ENCODE data around the gene GNAI1. TPM values are rescaled to one million over a fixed set of nuclear protein-coding genes. Genes with fewer than 3 reads are reported as not detected.

GNAI1 gene
- total RNA-seq, 1 donor from 2014 or later, result 35.5 TPM

DNA sequence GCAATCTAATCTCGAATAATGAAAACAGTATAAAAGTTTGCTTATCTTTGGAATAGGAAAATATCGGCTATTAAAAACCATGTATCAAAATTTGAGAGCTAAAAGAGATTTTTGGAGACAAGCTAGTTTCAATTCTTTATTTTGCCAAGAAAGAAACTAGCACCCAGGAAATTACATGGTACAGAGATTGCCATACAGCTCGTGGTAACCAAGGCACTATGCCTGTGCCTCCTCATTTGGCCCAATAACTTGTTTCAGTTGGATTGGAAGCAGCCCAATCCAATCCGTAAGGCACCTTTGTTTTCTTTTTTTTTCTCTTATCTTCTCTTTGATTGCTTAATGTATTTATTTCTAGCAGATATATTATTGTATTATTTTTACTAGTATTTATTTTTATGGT, 55.0 kb downstream of the GNAI1 start:
- Mint-ChIP-seq H3K36me3 (ENCODE audit: low read depth, unreplicated experiment) (no peaks in the 10 kb centered on the region), H3K9me3 (ENCODE audit: unreplicated experiment) (peaks cover 2% of the 10 kb centered on the region), H3K4me1 (ENCODE audit: low read depth, unreplicated experiment) (peaks cover 3% of the 10 kb centered on the region), H3K27ac (ENCODE audit: unreplicated experiment) (no peak overlapping the region), H3K27me3 (ENCODE audit: low read depth, unreplicated experiment) (no peaks in the 10 kb centered on the region), H3K4me3 (ENCODE audit: unreplicated experiment) (no peak overlapping the region)
- no peak overlapping the region for H3K4me2 ChIP-seq (ENCODE audit: low read length)
- DNase-seq (ENCODE audit: low read depth) (no peak), FAIRE-seq (no peak)
- no peaks in the 10 kb centered on the region for H3K27me3 ChIP-seq (ENCODE audit: insufficient read depth, low read length)
- TF ChIP-seq, protein P1, sequence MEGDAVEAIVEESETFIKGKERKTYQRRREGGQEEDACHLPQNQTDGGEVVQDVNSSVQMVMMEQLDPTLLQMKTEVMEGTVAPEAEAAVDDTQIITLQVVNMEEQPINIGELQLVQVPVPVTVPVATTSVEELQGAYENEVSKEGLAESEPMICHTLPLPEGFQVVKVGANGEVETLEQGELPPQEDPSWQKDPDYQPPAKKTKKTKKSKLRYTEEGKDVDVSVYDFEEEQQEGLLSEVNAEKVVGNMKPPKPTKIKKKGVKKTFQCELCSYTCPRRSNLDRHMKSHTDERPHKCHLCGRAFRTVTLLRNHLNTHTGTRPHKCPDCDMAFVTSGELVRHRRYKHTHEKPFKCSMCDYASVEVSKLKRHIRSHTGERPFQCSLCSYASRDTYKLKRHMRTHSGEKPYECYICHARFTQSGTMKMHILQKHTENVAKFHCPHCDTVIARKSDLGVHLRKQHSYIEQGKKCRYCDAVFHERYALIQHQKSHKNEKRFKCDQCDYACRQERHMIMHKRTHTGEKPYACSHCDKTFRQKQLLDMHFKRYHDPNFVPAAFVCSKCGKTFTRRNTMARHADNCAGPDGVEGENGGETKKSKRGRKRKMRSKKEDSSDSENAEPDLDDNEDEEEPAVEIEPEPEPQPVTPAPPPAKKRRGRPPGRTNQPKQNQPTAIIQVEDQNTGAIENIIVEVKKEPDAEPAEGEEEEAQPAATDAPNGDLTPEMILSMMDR (IDR thresholded peaks at IDR 0.05; ENCODE audit: insufficient read depth, low read depth, low read length), result no peak
- no peak for TF ChIP-seq EZH2 (IDR thresholded peaks at IDR 0.05; ENCODE audit: insufficient read depth, low read length)
- peaks cover 26% of the 10 kb centered on the region for H3K79me2 ChIP-seq (ENCODE audit: insufficient read depth, low read length)
- H3K36me3 ChIP-seq (ENCODE audit: insufficient read depth, low read length), result no peaks in the 10 kb centered on the region
- no peak overlapping the region for H3K9ac ChIP-seq (ENCODE audit: low read length)
- no peaks in the 10 kb centered on the region for H3K9me3 ChIP-seq (ENCODE audit: insufficient read depth, low read depth, low read length)
- no peaks in the 10 kb centered on the region for H3K4me1 ChIP-seq (ENCODE audit: insufficient read depth, low read length)
- H4K20me1 ChIP-seq (ENCODE audit: insufficient read depth, low read length), result peaks cover 23% of the 10 kb centered on the region
- no peak overlapping the region for H3K4me3 ChIP-seq (ENCODE audit: insufficient read depth, low read depth, low read length)
- no peak overlapping the region for H3K27ac ChIP-seq (ENCODE audit: low read depth, low read length)
- H2AFZ ChIP-seq (ENCODE audit: low read depth, low read length), result no peak overlapping the region

DNA sequence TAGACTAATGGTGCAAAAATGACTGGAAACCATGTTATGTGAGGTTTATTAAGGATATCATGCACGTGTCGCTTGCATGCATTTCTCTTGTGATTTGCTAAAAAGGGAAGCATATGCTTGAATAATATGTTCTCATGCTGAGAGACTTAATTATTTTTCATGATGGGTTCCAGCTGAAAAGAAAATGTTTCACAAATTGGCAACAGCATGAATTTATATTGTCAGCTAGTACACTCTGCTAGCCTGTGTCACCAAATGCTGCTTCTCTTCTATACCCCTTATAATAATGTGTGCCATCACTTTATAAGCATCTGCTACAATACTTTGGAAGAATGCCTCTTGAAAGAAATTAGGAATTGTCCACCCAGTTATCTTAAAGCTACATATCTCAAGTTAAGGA, 63.0 kb downstream of the GNAI1 start:
- TF ChIP-seq, protein P1 (IDR thresholded peaks at IDR 0.05; ENCODE audit: insufficient read depth, low read depth, low read length), result no peak
- TF ChIP-seq EZH2 (IDR thresholded peaks at IDR 0.05; ENCODE audit: insufficient read depth, low read length), result no peak
- H3K4me2 ChIP-seq (ENCODE audit: low read length), result no peak overlapping the region
- Mint-ChIP-seq H3K9me3 (ENCODE audit: unreplicated experiment) (no peaks in the 10 kb centered on the region), H3K36me3 (ENCODE audit: low read depth, unreplicated experiment) (peaks cover 10% of the 10 kb centered on the region), H3K27me3 (ENCODE audit: low read depth, unreplicated experiment) (no peaks in the 10 kb centered on the region), H3K27ac (ENCODE audit: unreplicated experiment) (no peak overlapping the region), H3K4me3 (ENCODE audit: unreplicated experiment) (no peak overlapping the region), H3K4me1 (ENCODE audit: low read depth, unreplicated experiment) (peaks cover 6% of the 10 kb centered on the region)
- H2AFZ ChIP-seq (ENCODE audit: low read depth, low read length), result no peak overlapping the region
- no peaks in the 10 kb centered on the region for H3K4me1 ChIP-seq (ENCODE audit: insufficient read depth, low read length)
- no peak overlapping the region for H3K27ac ChIP-seq (ENCODE audit: low read depth, low read length)
- no peak overlapping the region for H3K9ac ChIP-seq (ENCODE audit: low read length)
- no peaks in the 10 kb centered on the region for H3K27me3 ChIP-seq (ENCODE audit: insufficient read depth, low read length)
- DNase-seq (ENCODE audit: low read depth) (no peak), FAIRE-seq (peak; percentile 5)
- no peaks in the 10 kb centered on the region for H3K79me2 ChIP-seq (ENCODE audit: insufficient read depth, low read length)
- no peaks in the 10 kb centered on the region for H4K20me1 ChIP-seq (ENCODE audit: insufficient read depth, low read length)
- H3K36me3 ChIP-seq (ENCODE audit: insufficient read depth, low read length), result peaks cover 4% of the 10 kb centered on the region
- H3K4me3 ChIP-seq (ENCODE audit: insufficient read depth, low read depth, low read length), result no peak overlapping the region
- H3K9me3 ChIP-seq (ENCODE audit: insufficient read depth, low read depth, low read length), result no peaks in the 10 kb centered on the region

- H3K27ac Mint-ChIP-seq (ENCODE audit: unreplicated experiment), result no peak overlapping the region
- no peak overlapping the region for H3K4me2 ChIP-seq (ENCODE audit: low read length)
- H4K20me1 ChIP-seq (ENCODE audit: insufficient read depth, low read length), result no peaks in the 10 kb centered on the region
- H3K9me3 Mint-ChIP-seq (ENCODE audit: unreplicated experiment), result no peaks in the 10 kb centered on the region
- FAIRE-seq, result no peak
- H3K4me1 ChIP-seq (ENCODE audit: insufficient read depth, low read length), result no peaks in the 10 kb centered on the region
- H3K9me3 ChIP-seq (ENCODE audit: insufficient read depth, low read depth, low read length), result no peaks in the 10 kb centered on the region
- peaks cover 4% of the 10 kb centered on the region for H3K36me3 ChIP-seq (ENCODE audit: insufficient read depth, low read length)
- TF ChIP-seq, protein P1 (IDR thresholded peaks at IDR 0.05; ENCODE audit: insufficient read depth, low read depth, low read length), result no peak
- no peak for TF ChIP-seq EZH2 (IDR thresholded peaks at IDR 0.05; ENCODE audit: insufficient read depth, low read length)
- no peak overlapping the region for H3K9ac ChIP-seq (ENCODE audit: low read length)
- no peak overlapping the region for H3K4me3 ChIP-seq (ENCODE audit: insufficient read depth, low read depth, low read length)
- H3K36me3 Mint-ChIP-seq (ENCODE audit: low read depth, unreplicated experiment), result peaks cover 10% of the 10 kb centered on the region
- no peaks in the 10 kb centered on the region for H3K27me3 Mint-ChIP-seq (ENCODE audit: low read depth, unreplicated experiment)
- no peak overlapping the region for H2AFZ ChIP-seq (ENCODE audit: low read depth, low read length)
- no peak overlapping the region for H3K27ac ChIP-seq (ENCODE audit: low read depth, low read length)
- DNase-seq (ENCODE audit: low read depth), result no peak
- H3K79me2 ChIP-seq (ENCODE audit: insufficient read depth, low read length), result no peaks in the 10 kb centered on the region
- no peak overlapping the region for H3K4me3 Mint-ChIP-seq (ENCODE audit: unreplicated experiment)
- H3K4me1 Mint-ChIP-seq (ENCODE audit: low read depth, unreplicated experiment), result peaks cover 6% of the 10 kb centered on the region
- no peaks in the 10 kb centered on the region for H3K27me3 ChIP-seq (ENCODE audit: insufficient read depth, low read length)
Observed at GRCh38 chr7:80199051-80199450, 64.4 kb downstream of the GNAI1 start.

Measured in astrocyte (in vitro differentiated cells and primary cell).